ENCODE measurements around the gene ACVR2B.

Gene ACVR2B

DNA sequence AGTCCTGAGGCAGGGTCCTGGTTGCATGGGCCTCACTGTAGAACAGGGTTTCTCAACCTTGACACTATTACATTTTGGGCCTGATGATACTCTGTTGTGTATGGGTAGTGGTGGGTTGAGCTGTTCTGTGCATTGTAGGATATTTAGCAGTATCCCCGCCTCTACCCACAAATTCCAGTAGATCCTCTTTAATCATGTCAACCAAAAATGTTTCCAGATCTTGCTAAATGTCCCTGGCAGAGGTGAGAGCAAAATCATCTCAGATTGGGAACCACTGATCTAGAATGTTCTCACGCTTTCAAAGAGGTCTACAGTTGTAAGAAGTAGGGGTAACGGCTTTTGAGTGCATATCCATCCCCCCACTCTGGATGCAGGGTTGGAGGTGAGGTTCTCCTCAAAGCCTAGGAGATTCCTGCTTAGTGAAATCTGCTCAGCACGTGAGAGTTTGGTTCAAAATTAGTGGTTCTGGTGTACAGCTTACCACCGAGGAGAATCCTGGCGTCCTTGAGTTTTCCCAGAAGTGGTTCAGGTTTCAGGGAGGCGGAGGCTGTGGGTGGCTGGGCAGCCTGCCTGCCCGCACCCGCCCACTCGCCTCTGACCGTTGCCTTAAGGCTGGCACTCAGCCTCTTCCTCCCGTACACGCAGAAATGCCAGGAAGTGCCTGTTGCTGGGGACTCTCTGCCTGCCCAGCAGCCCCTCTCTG lies 5.3 kb downstream of the ACVR2B start:
- DNase-seq, result no peak

- DNase-seq, result no peak
Observed at GRCh38 chr3:38459499-38460048, 5.9 kb downstream of the ACVR2B start.

DNA sequence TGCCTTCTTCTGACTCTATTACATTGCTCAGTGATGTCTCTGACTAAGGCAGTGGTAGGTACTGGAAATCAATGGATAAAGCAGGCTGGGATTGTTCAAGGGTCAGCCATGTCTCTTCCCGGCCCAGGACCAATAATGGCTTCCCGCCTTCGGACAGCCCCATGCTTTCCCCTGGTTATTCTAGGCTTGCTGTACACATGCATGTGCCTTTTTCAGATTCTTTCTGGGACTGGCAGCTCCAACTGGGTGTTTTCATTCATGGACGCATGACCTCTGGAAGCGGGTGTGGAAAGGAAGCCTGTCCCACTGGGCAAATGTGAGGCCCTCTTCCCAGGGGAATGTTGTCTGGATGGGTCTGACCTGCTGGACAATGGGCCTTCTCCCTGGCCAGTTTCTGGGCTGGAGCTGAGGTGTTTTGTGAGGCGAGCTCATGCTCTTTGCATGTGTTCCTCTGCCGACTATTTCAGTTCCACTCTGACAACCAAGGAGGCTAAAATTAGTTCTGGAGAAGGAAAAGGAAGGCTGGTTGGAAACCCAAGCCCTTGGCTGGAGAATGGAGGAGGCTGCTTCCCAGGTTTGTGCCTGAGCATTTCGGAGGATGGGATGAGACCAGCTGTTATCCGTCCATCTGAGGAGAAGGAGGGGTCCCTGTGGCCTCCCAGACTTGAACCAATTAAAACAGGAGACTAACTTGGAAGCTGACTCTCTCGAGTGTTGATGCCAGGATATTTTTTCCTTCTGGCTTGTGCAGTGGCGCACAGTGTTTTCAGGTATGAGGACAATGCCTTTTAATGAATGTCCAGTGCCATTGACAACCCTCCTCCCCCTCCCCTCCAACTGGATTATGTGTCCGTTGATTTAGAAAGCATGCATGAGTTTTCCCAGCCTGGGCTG lies 6.9 kb downstream of the ACVR2B start:
- no peak for DNase-seq

DNA sequence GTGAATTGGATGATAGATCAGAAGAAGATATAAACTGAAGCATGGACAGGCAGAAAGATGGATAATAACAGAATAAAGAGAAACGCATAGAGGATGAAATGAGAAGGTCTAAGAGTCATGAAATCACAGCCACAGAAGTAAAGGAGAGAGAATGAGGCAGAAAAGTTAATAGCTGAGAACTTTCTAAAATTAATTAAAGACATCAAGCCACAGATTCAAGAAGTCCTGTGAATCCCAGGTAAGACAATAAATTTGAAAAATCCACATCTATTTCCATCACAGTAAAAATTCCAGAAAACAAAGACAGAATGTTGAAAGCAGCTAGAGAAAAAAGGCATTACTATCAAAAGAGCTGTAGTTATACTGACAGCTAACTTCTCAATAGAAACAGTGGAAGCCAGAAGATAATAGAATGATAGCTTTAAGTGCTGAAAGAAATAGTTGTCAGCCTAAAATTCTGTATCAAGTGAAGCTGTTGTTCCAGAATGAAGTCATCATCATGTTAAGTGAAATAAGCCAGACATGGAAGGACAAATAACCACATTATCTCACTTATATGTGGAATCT lies 12.0 kb downstream of the ACVR2B start:
- DNase-seq, result no peak

GRCh38 chr3:38468765-38469164 lies 15.1 kb downstream of the ACVR2B start:
- DNase-seq, result no peak

- no peak for DNase-seq
Observed at GRCh38 chr3:38469852-38470251, 16.2 kb downstream of the ACVR2B start.

GRCh38 chr3:38471260-38471857 lies 17.7 kb downstream of the ACVR2B start:
- no peak for DNase-seq

DNA sequence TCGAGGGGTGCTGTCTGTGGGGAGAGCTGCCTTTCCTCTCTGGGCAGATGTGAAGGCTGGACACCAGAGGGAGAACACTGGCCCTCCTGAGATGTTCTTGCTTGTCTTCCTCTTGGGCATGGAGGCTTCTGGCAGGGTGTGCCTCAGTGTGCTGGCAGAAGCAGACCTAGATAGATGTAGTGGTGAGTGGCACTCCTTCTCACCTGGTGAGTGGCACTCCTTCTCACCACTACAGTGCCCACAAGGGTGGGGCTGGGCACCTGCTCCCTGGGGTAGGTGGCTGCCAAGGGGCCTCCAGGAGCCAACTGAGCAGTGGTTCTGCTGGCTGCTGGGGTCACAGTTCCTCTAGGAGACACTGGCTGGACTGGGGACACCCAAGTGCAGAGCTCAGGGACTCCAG lies 18.7 kb downstream of the ACVR2B start:
- DNase-seq, result no peak

DNA sequence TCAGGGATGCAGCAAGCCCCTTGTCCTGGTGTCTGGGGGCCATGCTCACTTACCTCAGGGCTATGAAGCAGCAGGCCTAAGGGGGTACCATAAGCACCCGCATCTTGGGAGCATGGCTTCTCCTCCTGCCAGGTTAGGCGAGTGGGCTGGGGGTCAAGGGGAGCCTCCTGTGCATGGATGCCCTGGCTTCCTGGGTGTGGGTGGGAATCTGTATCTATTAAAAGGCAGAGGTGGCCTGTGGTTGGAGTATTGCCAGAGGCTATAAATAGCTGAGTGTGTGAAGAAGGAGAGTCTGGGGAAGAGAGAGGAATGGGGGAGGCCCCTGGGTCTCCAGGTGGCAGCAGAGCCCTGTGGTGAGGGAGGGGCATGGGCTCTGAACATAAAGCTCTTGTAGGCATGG lies 19.5 kb downstream of the ACVR2B start:
- DNase-seq, result no peak

GRCh38 chr3:38474928-38475605 lies 21.4 kb downstream of the ACVR2B start:
- DNase-seq, result no peak

DNA sequence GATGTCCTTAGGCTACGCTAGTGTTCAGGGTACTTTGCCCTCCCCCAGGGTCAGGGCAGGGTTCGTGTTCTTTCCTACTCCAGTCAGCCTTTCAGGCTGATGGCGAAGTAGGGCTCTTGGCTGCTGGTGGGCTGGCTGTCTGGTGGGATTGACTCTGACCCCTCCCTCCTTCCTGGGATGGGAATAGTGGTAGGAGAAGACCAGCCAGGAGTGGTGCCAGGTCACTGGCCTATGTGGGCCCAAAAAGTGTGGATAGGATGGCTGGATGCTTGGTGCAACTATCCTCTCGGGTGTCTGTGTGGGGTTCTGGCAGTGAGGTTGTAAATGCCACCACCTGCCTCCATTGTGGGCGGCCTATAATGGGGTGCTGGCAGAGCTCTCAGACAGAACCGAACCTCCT lies 22.0 kb downstream of the ACVR2B start:
- no peak for DNase-seq

- DNase-seq, result no peak
Observed at GRCh38 chr3:38476157-38476756, 22.6 kb downstream of the ACVR2B start.

DNA sequence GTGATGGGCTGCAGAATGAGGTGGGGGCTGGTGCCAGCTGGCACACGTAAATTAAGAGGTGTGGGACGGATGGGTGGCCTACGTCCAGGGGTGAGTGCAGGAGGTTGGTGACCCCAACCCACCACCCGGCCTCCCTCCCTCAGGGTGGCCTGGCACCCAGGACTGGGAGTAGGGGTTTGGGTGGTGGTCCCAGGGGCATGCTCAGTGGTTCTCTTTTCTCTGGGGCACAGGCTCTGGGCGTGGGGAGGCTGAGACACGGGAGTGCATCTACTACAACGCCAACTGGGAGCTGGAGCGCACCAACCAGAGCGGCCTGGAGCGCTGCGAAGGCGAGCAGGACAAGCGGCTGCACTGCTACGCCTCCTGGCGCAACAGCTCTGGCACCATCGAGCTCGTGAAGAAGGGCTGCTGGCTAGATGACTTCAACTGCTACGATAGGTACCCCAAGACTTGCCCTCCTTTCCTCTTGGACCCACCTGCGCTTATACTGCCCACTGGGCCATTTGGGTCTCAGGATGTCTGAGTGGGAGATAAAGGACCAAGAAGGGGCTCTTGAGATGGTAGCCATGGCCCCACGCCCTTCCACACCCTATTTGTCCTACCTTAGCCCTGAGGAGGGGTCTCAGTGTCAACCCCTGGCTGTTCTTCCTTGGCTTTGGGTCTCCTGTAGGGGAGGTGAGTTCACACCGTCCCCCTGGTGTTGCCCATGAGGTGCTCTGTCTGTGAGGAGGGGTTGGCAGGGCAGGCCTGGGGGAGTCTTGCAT lies 23.5 kb downstream of the ACVR2B start:
- no peak for DNase-seq

- no peak for DNase-seq
Observed at GRCh38 chr3:38477839-38478450, 24.3 kb downstream of the ACVR2B start.

DNA sequence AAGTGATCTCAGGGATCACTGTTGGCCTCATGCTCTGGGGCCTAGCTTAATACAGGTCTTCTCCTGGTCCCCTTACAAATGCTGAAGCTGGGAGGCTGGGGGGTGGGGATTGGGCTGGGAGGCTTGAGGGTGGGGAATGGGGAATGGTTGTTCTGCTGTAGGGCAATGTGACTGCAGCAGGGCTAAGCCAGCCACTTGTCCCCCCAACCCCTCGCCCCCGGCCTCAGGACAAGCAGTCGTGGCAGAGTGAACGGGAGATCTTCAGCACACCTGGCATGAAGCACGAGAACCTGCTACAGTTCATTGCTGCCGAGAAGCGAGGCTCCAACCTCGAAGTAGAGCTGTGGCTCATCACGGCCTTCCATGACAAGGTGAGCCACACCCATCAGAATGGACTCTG lies 25.2 kb downstream of the ACVR2B start:
- DNase-seq, result no peak

- no peak for DNase-seq
Observed at GRCh38 chr3:38479431-38480092, 25.9 kb downstream of the ACVR2B start.

GRCh38 chr3:38480093-38480445 lies 26.4 kb downstream of the ACVR2B start:
- DNase-seq, result no peak

- no peak for DNase-seq
Observed at GRCh38 chr3:38480930-38481329, 27.2 kb downstream of the ACVR2B start.

DNA sequence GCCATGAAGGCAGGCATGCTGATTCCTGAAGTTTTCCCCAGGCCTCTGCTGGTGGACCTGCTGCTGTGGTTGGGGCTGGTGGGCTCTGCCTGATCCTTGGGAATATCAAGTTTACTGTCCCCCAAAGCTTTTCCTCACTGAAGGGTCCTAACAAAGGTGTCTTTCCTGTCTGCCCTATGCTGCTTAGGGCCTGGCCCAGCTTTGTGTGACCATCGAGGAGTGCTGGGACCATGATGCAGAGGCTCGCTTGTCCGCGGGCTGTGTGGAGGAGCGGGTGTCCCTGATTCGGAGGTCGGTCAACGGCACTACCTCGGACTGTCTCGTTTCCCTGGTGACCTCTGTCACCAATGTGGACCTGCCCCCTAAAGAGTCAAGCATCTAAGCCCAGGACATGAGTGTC lies 29.3 kb downstream of the ACVR2B start:
- DNase-seq, result no peak

GRCh38 chr3:38487323-38487722 lies 33.6 kb downstream of the ACVR2B start:
- no peak for DNase-seq

DNA sequence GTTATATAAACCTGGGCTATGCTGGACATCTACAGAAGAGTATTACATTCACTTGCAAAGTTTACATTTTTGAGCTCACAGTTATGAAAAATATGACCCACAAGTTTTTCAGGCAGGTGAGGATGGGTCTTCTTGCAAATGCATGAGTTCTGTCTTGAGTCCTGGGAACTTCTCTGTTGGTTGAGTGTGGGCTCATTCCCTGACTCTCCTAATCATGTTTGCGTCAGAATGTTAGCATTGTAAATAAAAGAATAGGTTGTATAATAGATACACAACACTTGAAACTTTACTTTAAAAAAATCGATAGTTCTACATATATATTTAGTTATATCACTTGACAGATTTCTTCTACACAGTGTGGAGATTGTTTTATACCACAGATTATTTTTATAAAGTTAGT lies 35.3 kb downstream of the ACVR2B start:
- no peak for DNase-seq
